Liver (tissue), 9 donors: ENCODE measurements around the gene OXGR1. TPM values are rescaled to one million over a fixed set of nuclear protein-coding genes. Genes with fewer than 3 reads are reported as not detected.

Experiments used
- DNase-seq: peaks from one replicate; pipeline ENCODE4 v3.0.0-alpha.2; 2017; ENCODE audit warnings: low spot score
- H3K27ac ChIP-seq, 2 donors: one replicate each; pipeline ENCODE4 v1.7.0; 2013; ENCODE audit warnings: inconsistent platforms in 2 of 2, low read length in 2 of 2, control low read depth in 1 of 2, low read depth in 1 of 2, mild to moderate bottlenecking in 1 of 2
- H3K27me3 ChIP-seq, 4 donors: one replicate each; pipeline versions ENCODE4 v1.6.1 to v1.7.0; 2013; ENCODE audit warnings: low read length in 3 of 4, inconsistent platforms in 1 of 4, mild to moderate bottlenecking in 1 of 4, moderate library complexity in 1 of 4; ENCODE audit not compliant: control insufficient read depth in 4 of 4, insufficient read depth in 4 of 4
- H3K36me3 ChIP-seq, 4 donors: one replicate each; pipeline versions ENCODE4 v1.6.1 to v1.7.0; 2013; ENCODE audit warnings: low read length in 3 of 4, mild to moderate bottlenecking in 3 of 4, low read depth in 1 of 4, moderate library complexity in 1 of 4; ENCODE audit not compliant: control insufficient read depth in 4 of 4, insufficient read depth in 3 of 4
- H3K4me1 ChIP-seq, 4 donors: one replicate each; pipeline versions ENCODE4 v1.6.1 to v1.7.0; 2013; ENCODE audit warnings: low read length in 3 of 4, mild to moderate bottlenecking in 3 of 4, moderate library complexity in 1 of 4; ENCODE audit not compliant: control insufficient read depth in 4 of 4, insufficient read depth in 4 of 4
- H3K4me3 ChIP-seq, 3 donors: one replicate each; pipeline versions ENCODE4 v1.6.1 to v1.7.0; 2013; ENCODE audit warnings: low read length in 3 of 3, control low read depth in 1 of 3, low read depth in 1 of 3, mild to moderate bottlenecking in 1 of 3
- H3K9ac ChIP-seq, 2 donors: one replicate each; pipeline ENCODE4 v1.7.0; 2013; ENCODE audit warnings: low read length in 2 of 2, mild to moderate bottlenecking in 2 of 2, moderate library complexity in 2 of 2, control low read depth in 1 of 2, low read depth in 1 of 2
- H3K9me3 ChIP-seq, 4 donors: one replicate each; pipeline versions ENCODE4 v1.6.1 to v1.7.0; 2013; ENCODE audit warnings: low read length in 3 of 4; ENCODE audit not compliant: control insufficient read depth in 4 of 4
- EGR1 ChIP-seq, 2 donors: IDR thresholded peaks; 2 replicates each; pipeline ENCODE4 v1.6.1; 2016 to 2018; ENCODE audit warnings: antibody characterized with exemption in 2 of 2, low read depth in 2 of 2
- FOXA2 ChIP-seq: IDR thresholded peaks from 2 replicates; pipeline ENCODE4 v1.6.1; 2016; ENCODE audit warnings: antibody characterized with exemption
- GABPA ChIP-seq, 2 donors: IDR thresholded peaks in 1 of 2; conservative IDR thresholded peaks in 1 of 2; 2 replicates each; pipeline ENCODE4 v1.6.1; 2016; ENCODE audit warnings: antibody characterized with exemption in 2 of 2, mild to moderate bottlenecking in 1 of 2, moderate library complexity in 1 of 2
- HNF4A ChIP-seq, 2 donors: conservative IDR thresholded peaks; 2 replicates each; pipeline ENCODE4 v1.6.1; 2016; ENCODE audit warnings: antibody characterized with exemption in 2 of 2, mild to moderate bottlenecking in 2 of 2
- JUND ChIP-seq, 2 donors: IDR thresholded peaks; 2 replicates each; pipeline ENCODE4 v1.6.1; 2016; ENCODE audit warnings: antibody characterized with exemption in 2 of 2
- MAX ChIP-seq: IDR thresholded peaks from 2 replicates; pipeline ENCODE4 v1.6.1; 2016; ENCODE audit warnings: antibody characterized with exemption
- NR2F2 ChIP-seq: IDR thresholded peaks from 2 replicates; pipeline ENCODE4 v1.6.1; 2016; ENCODE audit warnings: antibody characterized with exemption
- RAD21 ChIP-seq, 2 donors: IDR thresholded peaks; 2 replicates each; pipeline ENCODE4 v1.6.1; 2016; ENCODE audit warnings: antibody characterized with exemption in 2 of 2, mild to moderate bottlenecking in 2 of 2
- REST ChIP-seq: IDR thresholded peaks from 2 replicates; pipeline ENCODE4 v1.6.1; 2016; ENCODE audit warnings: antibody characterized with exemption, mild to moderate bottlenecking
- RXRA ChIP-seq, 2 donors: IDR thresholded peaks; 2 replicates each; pipeline ENCODE4 v1.6.1; 2017 to 2018; ENCODE audit warnings: antibody characterized with exemption in 2 of 2, mild to moderate bottlenecking in 1 of 2
- SP1 ChIP-seq: IDR thresholded peaks from 2 replicates; pipeline ENCODE4 v1.6.1; 2018; ENCODE audit warnings: antibody characterized with exemption, mild to moderate bottlenecking
- TAF1 ChIP-seq: conservative IDR thresholded peaks from 2 replicates; pipeline ENCODE4 v1.6.1; 2016; ENCODE audit warnings: antibody characterized with exemption, mild to moderate bottlenecking
- YY1 ChIP-seq: IDR thresholded peaks from 2 replicates; pipeline ENCODE4 v1.6.1; 2016; ENCODE audit warnings: antibody characterized with exemption, mild to moderate bottlenecking
- WGBS: extraction: QIAGEN DNeasy Blood & Tissue Kit; methylation state at CpG from one replicate; pipeline ENCODE4 v1.1.7; 2013; 5-methylcytosine and 5-hydroxymethylcytosine counted together
- polyA plus RNA-seq, 2 donors: library from polyadenylated mRNA; stranded (reverse) in 1 of 2; unstranded in 1 of 2; fragments of 200-250 nt in 1 of 2; fragments of >200 nt in 1 of 2; fragmentation: Nextera tagmentation in 1 of 2; extraction: Ambion mirVana in 1 of 2; gene quantifications; one replicate each; pipeline versions ENCODE4 v1.2.1 to v1.2.3, GENCODE V29; 2013 to 2015
- total RNA-seq, 2 donors: library from RNA; depleted of rRNA; stranded (reverse); fragments of >200 nt; gene quantifications; one replicate each; pipeline ENCODE4 v1.2.3, GENCODE V29; 2014
- TF ChIP-seq, protein P1 (sequence below): IDR thresholded peaks from 2 replicates; pipeline ENCODE4 v1.6.1; 2016; ENCODE audit warnings: antibody characterized with exemption
- donor health status: healthy.
- donor health status: healthy.
- donor health status: healthy.
- donor health status: healthy.
- donor health status: healthy.

Gene OXGR1
- total and polyA plus RNA-seq, 4 donors, result not detected

DNA sequence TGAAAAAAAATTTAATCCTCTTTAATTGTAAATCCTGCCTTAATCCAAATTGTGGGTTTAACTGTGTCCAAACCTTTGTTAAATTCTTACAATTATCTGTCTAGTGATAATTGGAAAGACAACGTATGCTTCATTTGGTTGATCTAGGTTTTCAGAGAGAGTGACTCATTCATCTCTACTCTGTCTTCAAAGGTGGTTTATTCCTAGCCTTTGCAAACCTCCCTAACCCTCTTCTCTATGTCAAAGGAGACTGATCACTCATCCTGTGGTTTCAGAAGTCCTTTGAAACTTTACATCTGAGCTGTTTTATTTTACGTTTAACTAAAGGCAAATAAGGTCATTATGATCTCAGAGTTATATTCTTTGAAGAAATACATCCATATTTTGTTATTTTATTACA is 8.8 kb upstream of the OXGR1 start:
- no peak for TF ChIP-seq EGR1 (IDR thresholded peaks at IDR 0.05; ENCODE audit: low read depth in 2 of 2)
- TF ChIP-seq SP1, result no peak
- no peak for TF ChIP-seq RXRA (IDR thresholded peaks at IDR 0.05)
- TF ChIP-seq JUND (IDR thresholded peaks at IDR 0.05), result no peak
- no peak for TF ChIP-seq REST
- no peak for TF ChIP-seq HNF4A (conservative IDR thresholded peaks at IDR 0.05)
- TF ChIP-seq, protein P1, sequence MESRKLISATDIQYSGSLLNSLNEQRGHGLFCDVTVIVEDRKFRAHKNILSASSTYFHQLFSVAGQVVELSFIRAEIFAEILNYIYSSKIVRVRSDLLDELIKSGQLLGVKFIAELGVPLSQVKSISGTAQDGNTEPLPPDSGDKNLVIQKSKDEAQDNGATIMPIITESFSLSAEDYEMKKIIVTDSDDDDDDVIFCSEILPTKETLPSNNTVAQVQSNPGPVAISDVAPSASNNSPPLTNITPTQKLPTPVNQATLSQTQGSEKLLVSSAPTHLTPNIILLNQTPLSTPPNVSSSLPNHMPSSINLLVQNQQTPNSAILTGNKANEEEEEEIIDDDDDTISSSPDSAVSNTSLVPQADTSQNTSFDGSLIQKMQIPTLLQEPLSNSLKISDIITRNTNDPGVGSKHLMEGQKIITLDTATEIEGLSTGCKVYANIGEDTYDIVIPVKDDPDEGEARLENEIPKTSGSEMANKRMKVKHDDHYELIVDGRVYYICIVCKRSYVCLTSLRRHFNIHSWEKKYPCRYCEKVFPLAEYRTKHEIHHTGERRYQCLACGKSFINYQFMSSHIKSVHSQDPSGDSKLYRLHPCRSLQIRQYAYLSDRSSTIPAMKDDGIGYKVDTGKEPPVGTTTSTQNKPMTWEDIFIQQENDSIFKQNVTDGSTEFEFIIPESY, result no peak
- TF ChIP-seq GABPA (IDR thresholded peaks at IDR 0.05 in 1 of 2, conservative IDR thresholded peaks at IDR 0.05 in 1 of 2), result no peak
- Histone ChIP-seq H3K9ac (no peak overlapping the region), H3K4me3 (no peak overlapping the region), H3K27ac (no peak overlapping the region), H3K36me3 (no peaks in the 10 kb centered on the region), H3K9me3 (no peaks in the 10 kb centered on the region), H3K27me3 (no peaks in the 10 kb centered on the region), H3K4me1 (no peaks in the 10 kb centered on the region)
- WGBS, result 70% methylated on average over 2 of the region's 2 CpGs
- no peak for DNase-seq

DNA sequence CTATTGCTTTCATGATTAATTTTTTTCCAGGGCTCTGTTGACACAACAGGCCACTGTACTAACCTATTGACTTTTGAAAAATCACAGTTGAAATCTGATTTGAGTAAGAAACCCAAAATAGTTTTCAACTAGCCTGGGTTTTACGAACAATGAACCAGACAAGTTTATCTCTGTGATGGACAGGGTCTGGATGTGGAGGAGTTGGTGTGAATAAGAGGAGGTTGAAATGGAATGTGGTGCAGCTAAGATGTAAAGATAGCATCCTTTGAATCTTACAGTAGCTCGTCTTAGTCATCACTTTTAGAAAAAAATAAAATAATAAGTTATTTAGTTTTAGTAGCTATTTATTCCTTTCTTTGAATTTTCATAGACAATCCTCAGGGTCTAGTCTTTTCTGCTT is 8.3 kb upstream of the OXGR1 start:
- Histone ChIP-seq H3K4me1 (no peaks in the 10 kb centered on the region), H3K9me3 (no peaks in the 10 kb centered on the region), H3K4me3 (no peak overlapping the region), H3K9ac (no peak overlapping the region), H3K27me3 (no peaks in the 10 kb centered on the region), H3K27ac (no peak overlapping the region), H3K36me3 (no peaks in the 10 kb centered on the region)
- TF ChIP-seq YY1, result no peak
- TF ChIP-seq FOXA2, result no peak
- no peak for TF ChIP-seq HNF4A (conservative IDR thresholded peaks at IDR 0.05)
- no peak for TF ChIP-seq NR2F2
- no peak for TF ChIP-seq RXRA (IDR thresholded peaks at IDR 0.05)
- 59% methylated on average over 2 of the region's 2 CpGs for WGBS
- DNase-seq, result no peak

GRCh38 chr13:97001636-97002035 is 7.4 kb upstream of the OXGR1 start:
- Histone ChIP-seq H3K27ac (no peak overlapping the region), H3K27me3 (no peaks in the 10 kb centered on the region), H3K4me3 (no peak overlapping the region), H3K36me3 (no peaks in the 10 kb centered on the region), H3K9me3 (no peaks in the 10 kb centered on the region), H3K9ac (no peak overlapping the region), H3K4me1 (no peaks in the 10 kb centered on the region)
- TF ChIP-seq EGR1 (IDR thresholded peaks at IDR 0.05; ENCODE audit: low read depth in 2 of 2) (no peak), TAF1 (no peak), REST (no peak), MAX (no peak), JUND (IDR thresholded peaks at IDR 0.05) (no peak), SP1 (no peak), HNF4A (conservative IDR thresholded peaks at IDR 0.05) (no peak), RAD21 (IDR thresholded peaks at IDR 0.05) (no peak)
- TF ChIP-seq, protein P1, result no peak
- WGBS, result 53% methylated on average over 6 of the region's 6 CpGs
- no peak for DNase-seq
